Measurements from ENCODE around the gene UGT1A8. TPM values are rescaled to one million over a fixed set of nuclear protein-coding genes. Genes with fewer than 3 reads are reported as not detected.

The UGT1A8 gene
- total RNA-seq, 1 experiment from 2014 or later = 0.17 TPM

DNA sequence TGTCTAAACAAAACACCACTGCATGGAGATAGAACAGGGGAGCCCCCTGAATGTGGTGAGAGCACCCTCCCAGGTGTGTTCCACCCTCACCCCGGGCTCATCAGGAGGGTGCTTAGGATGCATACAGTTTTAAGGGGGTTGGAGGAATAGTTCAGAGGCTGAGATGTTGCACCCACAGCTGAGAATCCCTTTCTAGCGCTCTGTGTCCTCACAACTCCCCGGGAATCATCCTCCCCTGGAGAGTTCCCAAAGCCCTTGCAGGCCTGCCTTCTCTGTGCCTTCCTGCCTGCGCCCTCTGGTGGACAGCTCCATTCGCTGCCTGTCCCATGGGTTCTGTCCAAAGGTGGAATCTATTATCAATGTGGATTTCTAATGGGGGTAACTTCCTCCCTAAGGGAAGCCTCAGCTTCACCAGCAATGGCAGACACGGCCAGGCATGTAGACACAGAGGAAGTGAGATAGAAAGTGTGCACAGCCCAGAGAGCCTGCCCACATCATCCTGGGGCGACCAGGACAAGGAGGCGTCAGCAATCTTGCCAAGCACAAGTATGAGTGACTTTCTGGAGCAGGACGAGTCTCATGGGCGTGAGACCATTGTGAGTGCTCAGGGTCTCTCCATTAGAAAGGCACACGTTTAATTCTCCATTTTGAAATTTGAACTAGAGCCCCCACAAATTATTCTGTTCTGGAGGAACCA is 94.0 kb downstream of the UGT1A8 start:
- H4K20me1 ChIP-seq (ENCODE audit: insufficient read depth) = peaks cover 12% of the 10 kb centered on the region; the same call in 1 of the 2 replicates
- TF ChIP-seq, protein P1, sequence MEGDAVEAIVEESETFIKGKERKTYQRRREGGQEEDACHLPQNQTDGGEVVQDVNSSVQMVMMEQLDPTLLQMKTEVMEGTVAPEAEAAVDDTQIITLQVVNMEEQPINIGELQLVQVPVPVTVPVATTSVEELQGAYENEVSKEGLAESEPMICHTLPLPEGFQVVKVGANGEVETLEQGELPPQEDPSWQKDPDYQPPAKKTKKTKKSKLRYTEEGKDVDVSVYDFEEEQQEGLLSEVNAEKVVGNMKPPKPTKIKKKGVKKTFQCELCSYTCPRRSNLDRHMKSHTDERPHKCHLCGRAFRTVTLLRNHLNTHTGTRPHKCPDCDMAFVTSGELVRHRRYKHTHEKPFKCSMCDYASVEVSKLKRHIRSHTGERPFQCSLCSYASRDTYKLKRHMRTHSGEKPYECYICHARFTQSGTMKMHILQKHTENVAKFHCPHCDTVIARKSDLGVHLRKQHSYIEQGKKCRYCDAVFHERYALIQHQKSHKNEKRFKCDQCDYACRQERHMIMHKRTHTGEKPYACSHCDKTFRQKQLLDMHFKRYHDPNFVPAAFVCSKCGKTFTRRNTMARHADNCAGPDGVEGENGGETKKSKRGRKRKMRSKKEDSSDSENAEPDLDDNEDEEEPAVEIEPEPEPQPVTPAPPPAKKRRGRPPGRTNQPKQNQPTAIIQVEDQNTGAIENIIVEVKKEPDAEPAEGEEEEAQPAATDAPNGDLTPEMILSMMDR (conservative IDR thresholded peaks at IDR 0.05) = peak; percentile 96
- no peak for TF ChIP-seq EZH2 (IDR thresholded peaks at IDR 0.05; ENCODE audit: low read depth)
- H2AFZ ChIP-seq = no peak overlapping the region
- no peaks in the 10 kb centered on the region for H3K9me3 ChIP-seq (ENCODE audit: insufficient read depth, low read depth)
- H3K4me1 ChIP-seq (replicated peaks; ENCODE audit: insufficient read depth) = peaks cover 55% of the 10 kb centered on the region
- H3F3A ChIP-seq (ENCODE audit: insufficient read depth, low read depth) = peaks cover 78% of the 10 kb centered on the region
- H3K9me2 ChIP-seq (ENCODE audit: insufficient read depth) = no peaks in the 10 kb centered on the region
- no peaks in the 10 kb centered on the region for H3K27me3 ChIP-seq (ENCODE audit: insufficient read depth, low read depth)
- peaks cover 97% of the 10 kb centered on the region for H3K36me3 ChIP-seq (ENCODE audit: low read depth)
- ChIA-PET CTCF (interaction anchor here (0.6 kb wide), 2 partner anchors 145 to 463 kb away, joined by 3 read pairs; no protein-coding TSS in a partner anchor), POLR2A (ENCODE audit: unreplicated experiment) (interaction anchor here (0.5 kb wide), 1 partner anchor 13 kb away, joined by 7 read pairs; no protein-coding TSS in a partner anchor)
- intact Hi-C loops (cut with micrococcal nuclease; ENCODE audit: unreplicated experiment) = no loop called here
- no TSS peak for BruUV-seq (replicated peaks)
- H3K4me3 ChIP-seq = no peak overlapping the region
- H3K4me2 ChIP-seq = no peak overlapping the region
- DNase-seq = peak; percentile 56 to 80
- H3K27ac ChIP-seq = peak overlapping the region; percentile 22; the same call in 1 of the 2 replicates
- peaks cover 100% of the 10 kb centered on the region for H3K79me2 ChIP-seq (ENCODE audit: low read depth)

DNA sequence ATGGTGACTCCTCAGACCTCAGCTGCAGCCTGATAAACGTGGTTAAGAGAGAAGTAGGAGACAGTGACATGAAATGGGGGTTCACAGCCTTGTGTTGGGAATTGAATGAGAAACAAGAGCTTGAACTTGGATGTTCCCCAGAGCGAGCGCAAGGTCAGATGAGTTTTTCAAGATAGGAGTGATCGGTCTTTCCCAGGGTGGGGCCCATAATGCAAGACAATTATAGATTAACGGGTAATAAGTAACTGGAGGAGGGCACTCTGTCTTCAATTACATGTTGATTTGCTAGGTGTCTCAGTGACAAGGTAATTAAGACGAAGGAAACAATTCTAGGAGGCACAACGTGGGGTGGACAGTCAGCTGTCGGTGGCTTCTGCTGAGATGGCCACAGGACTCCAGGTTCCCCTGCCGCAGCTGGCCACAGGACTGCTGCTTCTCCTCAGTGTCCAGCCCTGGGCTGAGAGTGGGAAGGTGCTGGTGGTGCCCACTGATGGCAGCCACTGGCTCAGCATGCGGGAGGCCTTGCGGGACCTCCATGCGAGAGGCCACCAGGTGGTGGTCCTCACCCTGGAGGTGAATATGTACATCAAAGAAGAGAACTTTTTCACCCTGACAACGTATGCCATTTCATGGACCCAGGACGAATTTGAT is 95.3 kb downstream of the UGT1A8 start, which contains the start of gene UGT1A5:
UGT1A5 (plus strand) TSS at position 297 of the 651 bp plus-strand sequence; CDS start at position 382, 85 bp downstream.
- TF ChIP-seq EZH2 (IDR thresholded peaks at IDR 0.05; ENCODE audit: low read depth) = no peak
- TF ChIP-seq, protein P1 (conservative IDR thresholded peaks at IDR 0.05) = no peak
- intact Hi-C loops (cut with micrococcal nuclease; ENCODE audit: unreplicated experiment) = no loop called here
- CTCF ChIA-PET = interaction anchor here (0.6 to 1.1 kb wide), 2 partner anchors 226 to 430 kb away, joined by 3 read pairs; no protein-coding TSS in a partner anchor

DNA sequence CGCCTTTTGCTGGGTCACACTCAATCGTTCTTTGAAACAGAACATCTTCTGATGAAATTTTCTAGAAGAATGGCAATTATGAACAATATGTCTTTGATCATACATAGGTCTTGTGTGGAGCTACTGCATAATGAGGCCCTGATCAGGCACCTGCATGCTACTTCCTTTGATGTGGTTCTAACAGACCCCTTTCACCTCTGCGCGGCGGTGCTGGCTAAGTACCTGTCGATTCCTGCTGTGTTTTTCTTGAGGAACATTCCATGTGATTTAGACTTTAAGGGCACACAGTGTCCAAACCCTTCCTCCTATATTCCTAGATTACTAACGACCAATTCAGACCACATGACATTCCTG is 95.8 kb downstream of the UGT1A8 start:
- Histone ChIP-seq H3K4me2 (no peak overlapping the region), H3K9me2 (ENCODE audit: insufficient read depth) (no peaks in the 10 kb centered on the region), H3K36me3 (ENCODE audit: low read depth) (peaks cover 97% of the 10 kb centered on the region), H3F3A (ENCODE audit: insufficient read depth, low read depth) (peaks cover 78% of the 10 kb centered on the region; the same call in 1 of the 2 replicates), H3K9me3 (ENCODE audit: insufficient read depth, low read depth) (no peaks in the 10 kb centered on the region), H2AFZ (no peak overlapping the region), H4K20me1 (ENCODE audit: insufficient read depth) (peaks cover 8% of the 10 kb centered on the region; the same call in 1 of the 2 replicates), H3K4me1 (replicated peaks; ENCODE audit: insufficient read depth) (peaks cover 37% of the 10 kb centered on the region), H3K4me3 (no peak overlapping the region), H3K27ac (no peak overlapping the region), H3K27me3 (ENCODE audit: insufficient read depth, low read depth) (no peaks in the 10 kb centered on the region), H3K79me2 (ENCODE audit: low read depth) (peaks cover 100% of the 10 kb centered on the region)
- intact Hi-C loops (cut with micrococcal nuclease; ENCODE audit: unreplicated experiment) = no loop called here
- no TSS peak for BruUV-seq (replicated peaks)
- ChIA-PET POLR2A (ENCODE audit: unreplicated experiment) (no interaction called here), CTCF (no interaction called here)
- peak in 1 of 2 experiments; percentile 28 for DNase-seq
- TF ChIP-seq EZH2 (IDR thresholded peaks at IDR 0.05; ENCODE audit: low read depth) = no peak
- TF ChIP-seq, protein P1 (conservative IDR thresholded peaks at IDR 0.05) = no peak

More for the DNA sequence above, 95.3 kb downstream of the UGT1A8 start, which contains the start of gene UGT1A5:
- Histone ChIP-seq H3K9me3 (ENCODE audit: insufficient read depth, low read depth) (no peaks in the 10 kb centered on the region), H3K27ac (peak within 1 kb of the TSS; percentile 22; the same call in 1 of the 2 replicates), H3F3A (ENCODE audit: insufficient read depth, low read depth) (peaks cover 78% of the 10 kb centered on the region), H3K4me2 (no peak within 1 kb of the TSS), H3K27me3 (ENCODE audit: insufficient read depth, low read depth) (no peaks in the 10 kb centered on the region), H3K36me3 (ENCODE audit: low read depth) (peaks cover 97% of the 10 kb centered on the region), H2AFZ (no peak within 1 kb of the TSS), H3K79me2 (ENCODE audit: low read depth) (peaks cover 100% of the 10 kb centered on the region), H4K20me1 (ENCODE audit: insufficient read depth) (peaks cover 8% of the 10 kb centered on the region; the same call in 1 of the 2 replicates), H3K4me1 (replicated peaks; ENCODE audit: insufficient read depth) (peaks cover 42% of the 10 kb centered on the region), H3K4me3 (no peak within 1 kb of the TSS), H3K9me2 (ENCODE audit: insufficient read depth) (no peaks in the 10 kb centered on the region)
- BruUV-seq (replicated peaks) = TSS peak; percentile 0
- POLR2A ChIA-PET (ENCODE audit: unreplicated experiment) = no interaction called here
- no peak for DNase-seq
